ENCODE data around the gene TMEM119. TPM values are rescaled to one million over a fixed set of nuclear protein-coding genes. Genes with fewer than 3 reads are reported as not detected.

Gene TMEM119
- total RNA-seq, 1 donor from 2014 or later, result 0.72 TPM

- H3K4me3 Mint-ChIP-seq, result no peak overlapping the region
- DNase-seq (ENCODE audit: low read depth, low spot score), result no peak
- peaks cover 3% of the 10 kb centered on the region for H3K9me3 Mint-ChIP-seq
- peaks cover 7% of the 10 kb centered on the region for H3K4me1 Mint-ChIP-seq
- no peaks in the 10 kb centered on the region for H3K36me3 Mint-ChIP-seq (ENCODE audit: low read depth)
- peaks cover 4% of the 10 kb centered on the region for H3K27me3 Mint-ChIP-seq (ENCODE audit: low read depth)
- no peak for TF ChIP-seq CTCF (conservative IDR thresholded peaks at IDR 0.05)
- peak overlapping the region; percentile 89 for H3K27ac Mint-ChIP-seq (ENCODE audit: unreplicated experiment)
These were observed 18.0 kb upstream of the TMEM119 start for GRCh38 chr12:108615918-108616317.

GRCh38 chr12:108614639-108615038 is 16.8 kb upstream of the TMEM119 start:
- Mint-ChIP-seq H3K4me1 (peaks cover 7% of the 10 kb centered on the region), H3K27me3 (ENCODE audit: low read depth) (peaks cover 4% of the 10 kb centered on the region), H3K36me3 (ENCODE audit: low read depth) (no peaks in the 10 kb centered on the region), H3K27ac (ENCODE audit: unreplicated experiment) (no peak overlapping the region), H3K9me3 (peaks cover 3% of the 10 kb centered on the region), H3K4me3 (no peak overlapping the region)
- no peak for DNase-seq (ENCODE audit: low read depth, low spot score)
- TF ChIP-seq CTCF (conservative IDR thresholded peaks at IDR 0.05), result no peak

- Mint-ChIP-seq H3K27ac (ENCODE audit: unreplicated experiment) (no peak overlapping the region), H3K4me3 (no peak overlapping the region), H3K36me3 (ENCODE audit: low read depth) (no peaks in the 10 kb centered on the region), H3K9me3 (peaks cover 3% of the 10 kb centered on the region), H3K4me1 (peaks cover 7% of the 10 kb centered on the region), H3K27me3 (ENCODE audit: low read depth) (peaks cover 4% of the 10 kb centered on the region)
- no peak for TF ChIP-seq CTCF (conservative IDR thresholded peaks at IDR 0.05)
- DNase-seq (ENCODE audit: low read depth, low spot score), result no peak
These were observed 16.2 kb upstream of the TMEM119 start for GRCh38 chr12:108614041-108614440.

- DNase-seq (ENCODE audit: low read depth, low spot score), result no peak
- H3K9me3 Mint-ChIP-seq, result peaks cover 3% of the 10 kb centered on the region
- peaks cover 7% of the 10 kb centered on the region for H3K4me1 Mint-ChIP-seq
- TF ChIP-seq CTCF (conservative IDR thresholded peaks at IDR 0.05), result no peak
- H3K27ac Mint-ChIP-seq (ENCODE audit: unreplicated experiment), result no peak overlapping the region
- H3K27me3 Mint-ChIP-seq (ENCODE audit: low read depth), result peaks cover 2% of the 10 kb centered on the region
- no peak overlapping the region for H3K4me3 Mint-ChIP-seq
- H3K36me3 Mint-ChIP-seq (ENCODE audit: low read depth), result no peaks in the 10 kb centered on the region
These were observed 15.7 kb upstream of the TMEM119 start for GRCh38 chr12:108613548-108613947.

GRCh38 chr12:108612788-108613282 is 15.0 kb upstream of the TMEM119 start:
- Mint-ChIP-seq H3K36me3 (ENCODE audit: low read depth) (no peaks in the 10 kb centered on the region), H3K9me3 (peaks cover 3% of the 10 kb centered on the region), H3K4me1 (peaks cover 7% of the 10 kb centered on the region), H3K27ac (ENCODE audit: unreplicated experiment) (no peak overlapping the region), H3K4me3 (no peak overlapping the region), H3K27me3 (ENCODE audit: low read depth) (no peaks in the 10 kb centered on the region)
- TF ChIP-seq CTCF (conservative IDR thresholded peaks at IDR 0.05), result no peak
- no peak for DNase-seq (ENCODE audit: low read depth, low spot score)
